ACC112 (cell line): Measurements from ENCODE around the gene MDN1.
"Not testable (repeated sequence)": the region's sequence is repeated elsewhere in the genome, so short reads cannot be mapped to it uniquely, and the experiment has no call there.

Experiments used
- H2AFZ ChIP-seq: fragments of 200-600 bp; sonication (generic); one replicate; pipeline ENCODE4 v1.6.0; 2017; ENCODE audit warnings: antibody characterized with exemption, low read length; ENCODE audit not compliant: unreplicated experiment
- H3K27ac ChIP-seq: fragments of 200-600 bp; sonication (generic); 2 replicates; pipeline ENCODE4 v1.5.1; 2014; ENCODE audit warnings: low read depth, mild to moderate bottlenecking, antibody characterized with exemption, low read length, moderate library complexity
- H3K27me3 ChIP-seq: fragments of 200-600 bp; sonication (generic); 2 replicates; pipeline ENCODE4 v1.6.1; 2014; ENCODE audit warnings: mild to moderate bottlenecking, antibody characterized with exemption, low read length, moderate library complexity, mixed read lengths; ENCODE audit not compliant: insufficient read depth
- H3K36me3 ChIP-seq: fragments of 200-600 bp; sonication (generic); 2 replicates; pipeline ENCODE4 v1.6.1; 2016; ENCODE audit warnings: mild to moderate bottlenecking, antibody characterized with exemption, low read length, moderate library complexity, mixed read lengths; ENCODE audit not compliant: insufficient read depth
- H3K4me1 ChIP-seq: fragments of 200-600 bp; sonication (generic); one replicate; pipeline ENCODE4 v1.6.1; 2016; ENCODE audit warnings: low read length, mixed read lengths; ENCODE audit not compliant: insufficient read depth, unreplicated experiment, control insufficient read depth
- H3K4me3 ChIP-seq: fragments of 200-600 bp; sonication (generic); 2 replicates; pipeline ENCODE4 v1.5.1; 2014; ENCODE audit warnings: mild to moderate bottlenecking, low read depth, low read length
- H3K79me2 ChIP-seq: fragments of 200-600 bp; sonication (generic); one replicate; pipeline ENCODE4 v1.6.0; 2016; ENCODE audit warnings: low read length; ENCODE audit not compliant: control insufficient read depth, unreplicated experiment, insufficient read depth

The MDN1 gene

GRCh38 chr6:89787660-89788328, 31.8 kb downstream of the MDN1 start:
- Histone ChIP-seq H3K36me3 (peaks cover 15% of the 10 kb centered on the region), H3K4me1 (no peaks in the 10 kb centered on the region), H2AFZ (no peak overlapping the region), H3K4me3 (no peak overlapping the region), H3K27me3 (no peaks in the 10 kb centered on the region), H3K79me2 (no peaks in the 10 kb centered on the region), H3K27ac (no peak overlapping the region)

- Histone ChIP-seq H3K4me1 (no peaks in the 10 kb centered on the region), H3K27ac (no peak overlapping the region), H3K79me2 (no peaks in the 10 kb centered on the region), H2AFZ (no peak overlapping the region), H3K27me3 (no peaks in the 10 kb centered on the region), H3K36me3 (peaks cover 15% of the 10 kb centered on the region), H3K4me3 (no peak overlapping the region)
These were observed 32.6 kb downstream of the MDN1 start for GRCh38 chr6:89786970-89787369.

GRCh38 chr6:89784838-89785237, 34.8 kb downstream of the MDN1 start:
- no peak overlapping the region for H3K27ac ChIP-seq
- no peak overlapping the region for H2AFZ ChIP-seq
- H3K36me3 ChIP-seq: peaks cover 24% of the 10 kb centered on the region
- H3K4me1 ChIP-seq: no peaks in the 10 kb centered on the region
- no peaks in the 10 kb centered on the region for H3K79me2 ChIP-seq
- no peak overlapping the region for H3K4me3 ChIP-seq
- no peaks in the 10 kb centered on the region for H3K27me3 ChIP-seq

GRCh38 chr6:89783293-89783692, 36.3 kb downstream of the MDN1 start:
- H3K36me3 ChIP-seq: peaks cover 32% of the 10 kb centered on the region

GRCh38 chr6:89782222-89782621, 37.4 kb downstream of the MDN1 start:
- Histone ChIP-seq H3K36me3 (peaks cover 32% of the 10 kb centered on the region), H3K4me3 (no peak overlapping the region), H3K27me3 (no peaks in the 10 kb centered on the region), H3K4me1 (no peaks in the 10 kb centered on the region), H3K79me2 (no peaks in the 10 kb centered on the region), H2AFZ (no peak overlapping the region), H3K27ac (no peak overlapping the region)

More at GRCh38 chr6:89783293-89783692, 36.3 kb downstream of the MDN1 start:
- H3K4me3 ChIP-seq, H3K27ac ChIP-seq, H2AFZ ChIP-seq, H3K79me2 ChIP-seq, H3K4me1 ChIP-seq, H3K27me3 ChIP-seq: not testable (repeated sequence)

- Histone ChIP-seq H3K4me3 (no peak overlapping the region), H3K79me2 (no peaks in the 10 kb centered on the region), H3K36me3 (peaks cover 30% of the 10 kb centered on the region), H3K27me3 (no peaks in the 10 kb centered on the region), H3K4me1 (no peaks in the 10 kb centered on the region), H3K27ac (no peak overlapping the region), H2AFZ (no peak overlapping the region)
These were observed 38.2 kb downstream of the MDN1 start for GRCh38 chr6:89781070-89782034.

- peaks cover 25% of the 10 kb centered on the region for H3K36me3 ChIP-seq
These were observed 42.1 kb downstream of the MDN1 start for GRCh38 chr6:89777455-89777854.

GRCh38 chr6:89776583-89777233, 42.9 kb downstream of the MDN1 start:
- Histone ChIP-seq H3K36me3 (peaks cover 25% of the 10 kb centered on the region), H2AFZ (no peak overlapping the region), H3K4me1 (no peaks in the 10 kb centered on the region), H3K27me3 (no peaks in the 10 kb centered on the region), H3K4me3 (no peak overlapping the region), H3K27ac (no peak overlapping the region), H3K79me2 (no peaks in the 10 kb centered on the region)

More at GRCh38 chr6:89777455-89777854, 42.1 kb downstream of the MDN1 start:
- H3K4me3 ChIP-seq: no peak overlapping the region
- H2AFZ ChIP-seq: no peak overlapping the region
- no peaks in the 10 kb centered on the region for H3K4me1 ChIP-seq
- H3K79me2 ChIP-seq: no peaks in the 10 kb centered on the region
- no peaks in the 10 kb centered on the region for H3K27me3 ChIP-seq
- no peak overlapping the region for H3K27ac ChIP-seq

- Histone ChIP-seq H3K36me3 (peaks cover 26% of the 10 kb centered on the region), H3K4me1 (no peaks in the 10 kb centered on the region), H3K27me3 (no peaks in the 10 kb centered on the region), H3K79me2 (no peaks in the 10 kb centered on the region), H3K27ac (no peak overlapping the region), H2AFZ (no peak overlapping the region), H3K4me3 (no peak overlapping the region)
These were observed 44.4 kb downstream of the MDN1 start for GRCh38 chr6:89775150-89775549.

GRCh38 chr6:89769572-89769971, 50.0 kb downstream of the MDN1 start:
- Histone ChIP-seq H3K4me3 (no peak overlapping the region), H3K4me1 (no peaks in the 10 kb centered on the region), H3K27ac (no peak overlapping the region), H3K27me3 (no peaks in the 10 kb centered on the region), H3K36me3 (peaks cover 18% of the 10 kb centered on the region), H3K79me2 (no peaks in the 10 kb centered on the region), H2AFZ (no peak overlapping the region)
